H1 (cell line): ENCODE measurements around the gene NXPH3. TPM values are rescaled to one million over a fixed set of nuclear protein-coding genes. Genes with fewer than 3 reads are reported as not detected.

Experiments
- CREB1 ChIP-seq: IDR thresholded peaks from 2 replicates; pipeline ENCODE4 v1.6.1; 2012; ENCODE audit warnings: inconsistent platforms
- CTCF ChIP-seq, 3 experiments: IDR thresholded peaks; 1 replicate in 2 of 3; 2 replicates in 1 of 3; pipeline versions ENCODE4 v1.5.1 to v1.6.1; 2011; ENCODE audit warnings: low read length in 3 of 3, mild to moderate bottlenecking in 3 of 3, inconsistent platforms in 2 of 3, low read depth in 1 of 3, moderate library complexity in 1 of 3; ENCODE audit not compliant: insufficient read depth in 1 of 3; ENCODE audit errors: control extremely low read depth in 1 of 3
- E2F6 ChIP-seq: IDR thresholded peaks from 2 replicates; pipeline ENCODE4 v1.6.1; 2012; ENCODE audit warnings: inconsistent platforms
- GTF2F1 ChIP-seq: IDR thresholded peaks from 2 replicates; pipeline ENCODE4 v1.6.1; 2012; ENCODE audit warnings: low read depth, low read length, improper control_type of control experiment, borderline replicate concordance
- POLR2A ChIP-seq, 2 experiments: IDR thresholded peaks; 1 replicate in 1 of 2; 2 replicates in 1 of 2; pipeline ENCODE4 v1.6.1; 2011; ENCODE audit warnings: low read depth in 2 of 2, low read length in 2 of 2, mild to moderate bottlenecking in 2 of 2; ENCODE audit errors: control extremely low read depth in 1 of 2
- RAD21 ChIP-seq, 2 experiments: IDR thresholded peaks in 1 of 2; conservative IDR thresholded peaks in 1 of 2; 2 replicates each; pipeline ENCODE4 v1.6.1; 2011; ENCODE audit warnings: low read depth in 2 of 2, low read length in 2 of 2, improper control_type of control experiment in 1 of 2, inconsistent platforms in 1 of 2, mild to moderate bottlenecking in 1 of 2, moderate library complexity in 1 of 2
- RBBP5 ChIP-seq: IDR thresholded peaks from 2 replicates; pipeline ENCODE4 v1.7.1; 2012; ENCODE audit warnings: low read depth, mild to moderate bottlenecking, inconsistent platforms, low read length, moderate library complexity, borderline replicate concordance
- ZNF274 ChIP-seq: IDR thresholded peaks from 2 replicates; pipeline ENCODE4 v1.7.0; 2012; ENCODE audit warnings: low read length, borderline replicate concordance; ENCODE audit errors: extremely low read depth
- polyA plus RNA-seq, 7 experiments: library from polyadenylated mRNA; depleted of rRNA in 3 of 7; stranded (reverse) in 5 of 7; unstranded in 2 of 7; fragments of >200 nt in 5 of 7; fragments of 200-250 nt in 2 of 7; gene quantifications; 1 replicate in 5 of 7; 2 replicates in 1 of 7; 4 replicates in 1 of 7; pipeline versions ENCODE4 v1.2.1 to v1.2.3, GENCODE V29; 2011 to 2013; ENCODE audit warnings: missing spikeins in 2 of 7, mixed read lengths in 2 of 7
- total RNA-seq: library from RNA; stranded (reverse); fragmentation: NEBNext Ultra II Directional; extraction: Animal tissue kit (Norgen Biotek cat#: 25700); gene quantifications from 2 replicates; pipeline ENCODE4 v1.2.1, GENCODE V29; 2021

NXPH3 gene
- total and polyA plus RNA-seq, 2 of the 8 experiments (the other 6 are each of a cell fraction or from before 2014, with no cell fraction given): 2.5 to 3.7 TPM

GRCh38 chr17:49570540-49571242 is 5.0 kb upstream of the NXPH3 start (continued):
- TF ChIP-seq E2F6 (no peak), RAD21 (IDR thresholded peaks at IDR 0.05 in 1 of 2, conservative IDR thresholded peaks at IDR 0.05 in 1 of 2; ENCODE audit: low read depth in 2 of 2, low read length in 2 of 2) (no peak), GTF2F1 (no peak), RBBP5 (no peak), CTCF (IDR thresholded peaks at IDR 0.05; ENCODE audit: control extremely low read depth in 1 of 3, insufficient read depth in 1 of 3, low read depth in 1 of 3, low read length in 3 of 3) (no peak), POLR2A (IDR thresholded peaks at IDR 0.05; ENCODE audit: control extremely low read depth in 1 of 2, low read depth in 2 of 2, low read length in 2 of 2) (no peak), ZNF274 (no peak), CREB1 (no peak)
- TF ChIP-seq, all 59 proteins: peak for 0
